ENCODE measurements around the gene NRIP1. TPM values are rescaled to one million over a fixed set of nuclear protein-coding genes. Genes with fewer than 3 reads are reported as not detected.
"Not testable (repeated sequence)": the region's sequence is repeated elsewhere in the genome, so short reads cannot be mapped to it uniquely, and the experiment has no call there.

NRIP1 gene
- total RNA-seq, 1 experiment from 2014 or later, result 45.4 TPM

GRCh38 chr21:14956807-14957206 is 108.0 kb downstream of the NRIP1 start:
- in situ Hi-C loops (cut with HindIII; ENCODE audit: low pct_unique_long_range_greater_than_20kb, low sequenced_read_pairs), result no loop called here
- DNase-seq (ENCODE audit: low read depth), result no peak

GRCh38 chr21:14955936-14956520 is 108.8 kb downstream of the NRIP1 start:
- in situ Hi-C loops (cut with HindIII; ENCODE audit: low pct_unique_long_range_greater_than_20kb, low sequenced_read_pairs), result no loop called here
- no peak for DNase-seq (ENCODE audit: low read depth)

GRCh38 chr21:14952916-14953315 is 111.9 kb downstream of the NRIP1 start:
- no peak for DNase-seq (ENCODE audit: low read depth)
- in situ Hi-C loops (cut with HindIII; ENCODE audit: low pct_unique_long_range_greater_than_20kb, low sequenced_read_pairs), result no loop called here

- DNase-seq (ENCODE audit: low read depth), result no peak
- in situ Hi-C loops (cut with HindIII; ENCODE audit: low pct_unique_long_range_greater_than_20kb, low sequenced_read_pairs), result no loop called here
Observed at GRCh38 chr21:14949603-14950002, 115.2 kb downstream of the NRIP1 start.

GRCh38 chr21:14947613-14948160 is 117.1 kb downstream of the NRIP1 start:
- DNase-seq (ENCODE audit: low read depth), result no peak
- in situ Hi-C loops (cut with HindIII; ENCODE audit: low pct_unique_long_range_greater_than_20kb, low sequenced_read_pairs), result no loop called here

- DNase-seq (ENCODE audit: low read depth), result no peak
- in situ Hi-C loops (cut with HindIII; ENCODE audit: low pct_unique_long_range_greater_than_20kb, low sequenced_read_pairs), result no loop called here
Observed at GRCh38 chr21:14945176-14945575, 119.6 kb downstream of the NRIP1 start.

- in situ Hi-C loops (cut with HindIII; ENCODE audit: low pct_unique_long_range_greater_than_20kb, low sequenced_read_pairs), result no loop called here
- peak; percentile 55 for DNase-seq (ENCODE audit: low read depth)
Observed at GRCh38 chr21:14943616-14944015, 121.2 kb downstream of the NRIP1 start.

GRCh38 chr21:14942801-14943490 is 121.9 kb downstream of the NRIP1 start:
- in situ Hi-C loops (cut with HindIII; ENCODE audit: low pct_unique_long_range_greater_than_20kb, low sequenced_read_pairs), result no loop called here
- peak; percentile 55 for DNase-seq (ENCODE audit: low read depth)

GRCh38 chr21:14927324-14927723 is 137.5 kb downstream of the NRIP1 start:
- in situ Hi-C loops (cut with HindIII; ENCODE audit: low pct_unique_long_range_greater_than_20kb, low sequenced_read_pairs); DNase-seq (ENCODE audit: low read depth): not testable (repeated sequence)

- in situ Hi-C loops (cut with HindIII; ENCODE audit: low pct_unique_long_range_greater_than_20kb, low sequenced_read_pairs), result no loop called here
- no peak for DNase-seq (ENCODE audit: low read depth)
Observed at GRCh38 chr21:14926186-14926585, 138.6 kb downstream of the NRIP1 start.

- in situ Hi-C loops (cut with HindIII; ENCODE audit: low pct_unique_long_range_greater_than_20kb, low sequenced_read_pairs), result no loop called here
- DNase-seq (ENCODE audit: low read depth), result no peak
Observed at GRCh38 chr21:14923468-14923867, 141.3 kb downstream of the NRIP1 start.

- no peak for DNase-seq (ENCODE audit: low read depth)
- in situ Hi-C loops (cut with HindIII; ENCODE audit: low pct_unique_long_range_greater_than_20kb, low sequenced_read_pairs), result no loop called here
Observed at GRCh38 chr21:14922980-14923379, 141.8 kb downstream of the NRIP1 start.

GRCh38 chr21:14918527-14918926 is 146.3 kb downstream of the NRIP1 start:
- in situ Hi-C loops (cut with HindIII; ENCODE audit: low pct_unique_long_range_greater_than_20kb, low sequenced_read_pairs), result no loop called here

GRCh38 chr21:14917762-14918161 is 147.0 kb downstream of the NRIP1 start:
- no peak for DNase-seq (ENCODE audit: low read depth)
- in situ Hi-C loops (cut with HindIII; ENCODE audit: low pct_unique_long_range_greater_than_20kb, low sequenced_read_pairs), result no loop called here

More at GRCh38 chr21:14918527-14918926, 146.3 kb downstream of the NRIP1 start:
- no peak for DNase-seq (ENCODE audit: low read depth)

- in situ Hi-C loops (cut with HindIII; ENCODE audit: low pct_unique_long_range_greater_than_20kb, low sequenced_read_pairs), result no loop called here
- DNase-seq (ENCODE audit: low read depth), result no peak
Observed at GRCh38 chr21:14916676-14917141, 148.1 kb downstream of the NRIP1 start.

GRCh38 chr21:14913638-14914037 is 151.2 kb downstream of the NRIP1 start:
- in situ Hi-C loops (cut with HindIII; ENCODE audit: low pct_unique_long_range_greater_than_20kb, low sequenced_read_pairs), result no loop called here
- no peak for DNase-seq (ENCODE audit: low read depth)

GRCh38 chr21:14911351-14911750 is 153.4 kb downstream of the NRIP1 start:
- DNase-seq (ENCODE audit: low read depth), result no peak
- in situ Hi-C loops (cut with HindIII; ENCODE audit: low pct_unique_long_range_greater_than_20kb, low sequenced_read_pairs), result no loop called here

Data from Caki2 (cell line).